NCI-H2227 treated with DMSO at 0.1 percent for 48 hours (cell line): ENCODE data around the gene WBP1L.
"Not testable (repeated sequence)": the region's sequence is repeated elsewhere in the genome, so short reads cannot be mapped to it uniquely, and the experiment has no call there.

Source experiments
- DNase-seq: peaks from one replicate; lab custom pipeline; 2025; lab: John Stamatoyannopoulos, UW

The WBP1L gene

GRCh38 chr10:102723989-102724388, 19.8 kb upstream of the WBP1L start:
- no peak for DNase-seq

GRCh38 chr10:102726274-102726673, 17.5 kb upstream of the WBP1L start:
- DNase-seq, result no peak

DNA sequence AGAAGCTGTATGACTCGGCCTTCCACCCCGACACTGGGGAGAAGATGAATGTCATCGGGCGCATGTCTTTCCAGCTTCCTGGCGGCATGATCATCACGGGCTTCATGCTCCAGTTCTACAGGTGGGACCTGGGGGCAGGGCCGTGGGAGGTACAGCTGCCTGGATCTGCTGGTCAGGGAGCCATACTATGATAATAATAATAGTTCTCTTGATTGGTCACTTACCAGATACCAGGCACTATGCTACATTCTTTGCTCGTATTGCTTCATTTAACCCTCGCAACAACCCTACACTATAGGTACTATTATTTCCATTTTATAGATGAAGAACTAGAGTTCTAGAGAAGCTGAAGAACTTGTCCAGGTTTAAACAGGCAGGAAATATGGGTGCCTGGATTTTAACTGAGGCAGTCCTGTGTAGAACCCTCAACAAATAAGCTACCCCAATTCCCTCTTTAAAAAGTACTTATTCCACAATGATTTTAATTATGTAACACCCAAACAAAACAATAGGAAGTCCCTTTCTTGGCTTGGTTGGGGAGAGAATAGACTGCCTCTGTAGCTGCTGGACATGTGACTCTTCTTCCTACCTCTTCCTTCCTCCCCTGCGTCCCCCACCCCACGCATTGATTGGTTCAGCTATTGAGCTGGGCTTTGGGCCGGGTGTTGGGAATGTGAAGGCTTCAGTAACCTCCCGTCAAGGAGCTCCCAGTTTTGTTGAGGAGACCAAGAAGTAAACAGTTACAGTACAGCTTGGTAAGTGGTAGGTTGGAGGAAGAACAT, 16.5 kb upstream of the WBP1L start:
- DNase-seq, result no peak

DNA sequence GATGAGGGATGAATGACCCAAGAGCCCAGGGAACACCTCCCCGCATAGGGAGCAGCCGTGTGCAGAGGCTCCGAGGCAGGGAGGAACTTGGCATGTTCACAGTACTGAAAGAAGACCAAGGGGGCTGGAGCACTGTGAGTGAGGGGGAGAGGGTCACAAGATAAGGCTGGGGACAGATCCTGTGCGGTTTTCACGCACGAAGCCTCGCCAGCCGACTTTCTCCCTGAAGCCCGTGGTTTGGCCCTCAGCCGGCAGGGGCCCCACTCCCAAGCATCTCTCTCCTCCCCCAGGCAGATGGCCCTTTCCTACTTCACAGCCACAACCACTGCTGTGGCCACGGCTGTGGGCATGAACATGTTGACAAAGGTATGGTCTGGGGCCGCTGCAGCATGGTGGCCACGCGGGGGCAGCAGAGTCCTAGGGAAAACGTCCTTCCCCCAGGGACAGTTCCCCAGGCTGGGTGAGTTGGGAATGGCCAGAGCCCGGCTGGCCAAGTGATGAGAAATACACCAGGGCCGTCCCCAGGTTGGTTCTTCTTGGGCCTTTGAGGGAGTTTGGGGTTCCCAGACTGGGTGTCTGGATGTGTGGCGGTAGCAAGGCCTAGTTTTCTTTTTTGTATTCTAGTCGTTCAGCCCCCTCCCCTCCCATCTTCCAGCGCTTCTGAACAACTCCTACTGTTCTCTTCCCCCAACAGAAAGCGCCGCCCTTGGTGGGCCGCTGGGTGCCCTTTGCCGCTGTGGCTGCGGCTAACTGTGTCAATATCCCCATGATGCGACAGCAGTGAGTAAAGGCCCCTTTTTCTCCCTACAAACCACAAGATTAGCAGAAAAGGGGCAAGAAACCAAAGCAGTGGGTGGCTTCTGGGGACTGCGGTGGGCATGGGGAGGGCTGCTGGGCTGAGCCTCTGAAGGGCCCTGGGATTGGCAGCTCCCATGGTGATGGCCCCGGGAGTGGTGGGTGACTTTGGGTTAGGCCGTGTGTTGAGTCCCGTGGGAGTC, 14.4 kb upstream of the WBP1L start:
- DNase-seq, result peak; percentile 33

GRCh38 chr10:102731222-102731800, 12.4 kb upstream of the WBP1L start:
- DNase-seq, result no peak

DNA sequence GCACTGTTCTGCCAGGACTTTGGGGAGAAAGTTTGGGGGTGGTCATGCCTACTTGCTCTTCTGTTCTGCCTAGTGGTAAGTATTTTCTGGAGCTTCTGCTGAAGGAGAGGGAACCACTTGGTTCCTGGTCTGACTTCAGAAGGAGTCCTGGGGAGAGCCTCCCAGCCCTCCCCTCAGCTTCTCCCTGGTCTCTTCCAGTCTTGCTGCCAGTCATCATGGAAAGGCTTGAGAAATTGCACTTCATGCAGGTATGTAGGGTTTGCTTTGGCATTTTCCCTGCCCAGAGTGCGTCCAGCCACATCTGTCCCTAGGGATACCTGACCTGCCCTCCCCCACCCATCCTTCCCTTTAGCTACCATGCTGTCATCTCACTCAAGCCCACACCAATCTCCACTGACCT, 11.1 kb upstream of the WBP1L start:
- DNase-seq, result no peak

DNA sequence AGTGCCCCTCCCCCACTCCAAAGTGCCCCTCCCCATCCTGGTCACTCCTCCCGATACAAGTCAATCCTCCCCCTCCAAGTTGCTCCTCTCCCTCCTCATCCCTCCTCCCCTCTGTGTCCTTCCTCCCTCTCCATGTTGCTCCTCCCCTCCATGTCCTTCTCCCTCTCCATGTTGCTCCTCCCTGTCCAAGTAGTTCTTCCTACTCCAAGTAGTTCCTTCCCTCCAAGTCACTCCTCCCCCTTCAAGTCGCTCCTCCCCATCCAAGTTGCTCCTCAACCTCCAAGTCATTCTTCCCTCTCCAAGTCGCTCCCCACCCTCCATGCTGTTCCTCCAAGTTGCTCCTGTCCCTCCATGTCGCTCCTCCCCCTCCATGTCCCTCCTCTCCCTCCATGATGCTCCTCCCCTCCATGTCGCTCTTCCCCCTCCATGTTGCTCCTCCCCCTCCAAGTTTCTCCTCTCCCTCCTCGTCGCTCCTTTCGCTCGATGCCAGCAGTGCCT, 8.6 kb upstream of the WBP1L start:
- DNase-seq, result no peak

DNA sequence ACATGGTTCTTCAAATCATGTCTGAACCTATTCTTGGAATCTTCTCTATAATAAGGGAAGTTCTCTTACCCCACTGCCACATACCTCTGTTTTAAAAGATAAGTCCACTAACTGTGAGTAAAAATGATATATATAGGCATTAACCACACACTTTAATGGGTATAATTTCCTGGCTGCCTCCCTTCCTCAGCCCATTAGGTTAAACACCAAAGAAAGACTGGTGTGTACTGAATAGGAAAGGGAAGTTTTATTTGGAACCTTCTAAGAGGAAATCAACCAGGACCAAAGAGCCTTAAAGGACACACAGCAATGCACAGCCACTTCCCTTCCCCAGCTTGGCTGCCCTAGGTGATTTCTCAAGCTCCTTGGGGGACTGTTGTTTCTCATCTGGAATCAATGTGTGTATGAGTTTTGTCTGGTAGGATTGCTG, 5.0 kb upstream of the WBP1L start:
- no peak for DNase-seq

DNA sequence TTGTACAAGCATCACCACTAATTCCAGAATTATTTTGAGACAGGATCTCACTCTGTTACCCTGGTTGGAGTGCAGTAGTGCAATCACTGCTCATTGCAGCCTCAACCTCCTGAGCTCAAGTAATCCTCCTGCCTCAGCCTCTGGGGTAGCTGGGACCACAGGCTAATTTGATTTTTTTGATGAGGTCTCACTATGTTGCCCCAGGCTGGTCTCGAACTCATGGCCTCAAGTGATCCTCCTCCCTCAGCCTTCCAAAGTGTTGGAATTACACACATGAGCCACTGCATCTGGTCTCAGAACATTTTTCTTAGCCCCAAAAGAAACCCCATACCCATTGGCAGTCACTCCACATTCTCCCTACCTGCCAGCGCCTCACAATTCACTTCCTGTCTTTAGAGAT, 3.5 kb upstream of the WBP1L start:
- DNase-seq, result no peak

DNA sequence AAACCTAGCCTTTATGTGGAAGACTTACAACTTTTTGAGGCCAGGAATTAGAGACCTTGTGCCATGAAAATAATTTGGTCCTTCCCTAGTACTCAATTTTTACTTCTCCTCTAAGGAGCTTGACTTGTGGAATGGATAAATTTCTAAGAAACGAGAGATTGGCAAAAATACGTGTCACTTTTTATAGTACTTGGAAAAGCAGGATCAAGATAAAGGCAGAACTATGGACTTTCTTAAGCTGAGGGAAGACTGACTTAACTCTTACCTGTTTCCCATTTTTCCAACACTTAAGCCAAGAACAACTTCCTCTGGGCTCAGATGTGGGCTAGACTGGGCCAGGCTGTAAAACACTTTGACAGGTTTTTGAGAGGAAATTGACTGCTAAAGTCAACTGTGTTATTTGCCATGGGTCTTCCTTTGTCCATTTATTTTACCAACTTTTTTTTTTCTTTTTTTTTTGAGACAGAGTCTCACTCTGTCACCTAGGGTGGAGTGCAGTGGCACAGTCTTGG, 2.0 kb upstream of the WBP1L start:
- DNase-seq, result no peak

GRCh38 chr10:102742313-102742712, 1.4 kb upstream of the WBP1L start:
- DNase-seq, result not testable (repeated sequence)

DNA sequence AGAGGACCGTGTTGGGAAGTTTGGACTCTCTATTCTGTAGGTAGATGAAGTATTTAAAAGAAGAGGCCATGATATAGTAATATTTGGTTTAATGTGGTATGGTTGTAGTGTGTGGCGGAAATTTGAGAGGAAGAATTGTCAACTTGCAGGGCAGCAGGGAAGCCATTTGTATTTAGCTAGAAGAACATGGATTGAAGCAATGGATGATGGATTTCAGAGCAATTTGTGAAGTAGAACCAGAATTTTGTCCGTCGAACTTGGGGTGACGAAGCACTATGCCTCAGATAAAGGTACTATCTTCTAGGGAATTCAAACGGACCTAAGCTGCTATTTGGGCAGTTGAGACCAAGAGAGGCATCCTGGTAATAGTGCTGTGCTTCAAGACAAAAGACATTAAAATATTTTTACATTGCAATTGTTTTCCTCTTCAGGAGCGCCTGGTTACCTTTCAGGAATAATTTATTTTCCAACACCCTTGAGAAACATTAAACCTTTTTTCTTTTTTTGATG, 615 bp upstream of the WBP1L start:
- DNase-seq, result no peak

DNA sequence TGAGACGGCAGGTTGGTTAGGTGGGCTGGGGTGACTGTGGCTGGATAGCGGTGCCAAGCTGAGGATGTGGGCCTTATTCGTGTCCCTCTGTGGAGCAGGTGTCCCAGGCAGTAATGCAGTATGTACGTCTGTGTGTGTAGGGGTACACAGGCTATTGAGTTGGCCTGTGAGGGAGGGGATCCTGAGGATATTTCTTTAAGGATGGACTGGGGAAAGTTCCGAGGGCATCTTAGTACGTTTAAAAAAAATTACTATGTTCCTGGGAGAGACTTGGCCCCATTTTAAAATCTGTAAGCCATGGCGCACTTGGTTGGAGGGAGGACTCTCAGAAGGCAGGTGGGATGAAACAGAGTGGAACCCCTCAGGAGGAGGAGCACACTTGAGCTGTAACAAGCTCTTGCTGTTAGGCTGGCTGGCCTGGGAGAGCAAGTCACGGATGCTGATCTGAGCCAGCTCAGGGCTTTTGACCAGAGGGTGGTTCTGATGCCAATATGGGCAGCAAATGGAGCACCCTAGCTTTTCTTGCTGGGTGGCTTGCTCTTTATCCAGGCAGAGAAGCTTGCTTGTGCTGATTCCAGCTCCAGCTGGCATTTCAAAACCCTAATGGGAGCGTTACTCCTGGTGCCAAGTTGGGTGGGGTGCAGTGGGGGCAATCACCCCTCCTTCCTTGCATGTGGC, 765 bp downstream of the WBP1L start:
- DNase-seq, result no peak

DNA sequence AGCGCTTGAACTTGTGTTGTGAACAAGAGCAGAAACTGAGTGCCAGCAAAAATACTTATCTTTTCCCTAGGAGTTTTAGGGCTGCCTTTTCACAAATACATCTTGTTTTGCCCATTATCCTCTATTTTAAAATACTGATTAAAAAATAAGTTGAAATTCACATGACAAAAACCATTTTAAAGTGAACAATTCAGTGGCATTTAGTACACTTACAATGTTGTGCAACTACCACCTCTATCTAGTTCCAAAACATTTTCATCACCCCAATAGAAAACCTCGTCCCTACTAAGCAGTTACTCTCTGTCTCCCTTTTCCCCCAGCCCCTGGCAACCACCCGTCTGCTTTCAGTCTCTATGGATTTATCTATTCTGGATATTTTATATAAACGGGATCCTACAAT, 1.4 kb downstream of the WBP1L start:
- DNase-seq, result no peak

- DNase-seq, result no peak
These were observed 8.7 kb downstream of the WBP1L start for GRCh38 chr10:102752266-102752930.

DNA sequence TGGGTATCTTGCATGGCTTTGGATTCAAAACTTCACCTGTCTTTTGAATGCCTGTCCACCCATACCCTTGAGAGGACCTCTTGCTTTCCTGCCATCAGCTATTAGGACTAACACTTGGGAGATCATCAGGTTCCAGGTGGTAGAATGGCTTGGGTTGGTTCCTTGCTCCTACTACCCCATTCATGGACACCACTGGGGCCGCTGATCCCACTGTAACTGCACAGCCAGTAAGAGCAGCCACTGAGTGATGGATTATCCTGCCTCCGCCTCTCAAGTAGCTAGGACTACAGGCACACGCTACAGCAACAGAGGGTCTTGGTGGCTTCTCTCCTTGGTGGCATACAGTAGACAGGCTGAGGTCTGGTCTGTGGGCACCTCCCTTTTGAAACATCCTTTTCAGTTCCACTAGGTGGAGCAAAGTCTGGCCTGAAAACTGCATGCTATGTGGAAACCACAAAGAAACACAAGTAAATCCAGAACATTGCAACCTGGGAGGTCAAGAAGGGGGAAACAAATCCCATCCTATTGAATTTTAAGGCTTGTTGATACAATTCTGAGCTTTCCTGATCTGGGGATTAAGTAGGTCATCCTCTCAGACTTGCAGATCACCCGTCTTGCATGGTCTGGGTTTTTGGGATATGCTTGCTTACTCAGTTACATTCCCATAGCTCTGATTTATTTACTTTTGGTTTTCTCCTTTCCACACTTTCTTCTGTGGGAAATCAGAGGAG, 9.4 kb downstream of the WBP1L start:
- no peak for DNase-seq

GRCh38 chr10:102753718-102754117, 10.0 kb downstream of the WBP1L start:
- DNase-seq, result no peak

DNA sequence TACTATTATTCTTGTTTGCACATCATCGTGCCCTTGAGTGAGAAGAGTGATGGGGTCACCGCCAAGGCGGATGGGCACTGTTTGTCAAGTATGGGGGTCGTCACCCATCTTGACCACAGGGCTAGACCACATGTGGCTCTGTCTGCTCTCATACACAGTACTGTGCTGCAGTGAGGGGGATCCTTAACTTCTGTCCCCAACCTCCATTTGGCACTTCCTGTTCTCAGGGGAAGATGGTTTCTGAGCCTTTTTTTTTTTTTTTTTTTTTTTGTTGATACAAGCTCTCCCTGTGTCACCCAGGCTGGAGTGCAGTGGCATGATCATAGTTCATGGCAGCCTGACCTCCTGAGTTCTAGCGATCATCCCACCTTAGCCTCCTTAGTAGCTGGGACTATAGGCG, 13.6 kb downstream of the WBP1L start:
- no peak for DNase-seq

GRCh38 chr10:102758240-102758932, 14.6 kb downstream of the WBP1L start:
- no peak for DNase-seq

DNA sequence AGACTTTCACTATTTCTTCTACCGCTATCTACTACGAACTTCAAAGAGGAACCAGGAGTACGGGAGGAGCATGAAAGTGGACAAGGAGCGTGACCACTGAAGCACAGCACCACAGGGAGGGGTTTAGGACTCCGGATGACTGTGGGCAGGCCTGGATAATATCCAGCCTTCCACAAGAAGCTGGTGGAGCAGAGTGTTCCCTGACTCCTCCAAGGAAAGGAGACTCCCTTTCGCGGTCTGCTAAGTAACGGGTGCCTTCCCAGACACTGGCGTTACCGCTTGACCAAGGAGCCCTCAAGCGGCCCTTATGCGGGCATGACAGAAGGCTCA, 15.2 kb downstream of the WBP1L start:
- not testable (repeated sequence) for DNase-seq
